GM12878 (cell line): ENCODE measurements around the gene AP1AR. TPM values are rescaled to one million over a fixed set of nuclear protein-coding genes. Genes with fewer than 3 reads are reported as not detected.

Experiments
- ATAC-seq: fragments of 200-7000 bp; cut with Tn5 transposase; 3 replicates; pipeline ENCODE4 v1.9.1; 2020; ENCODE audit warnings: mild to moderate bottlenecking, moderate library complexity
- BruUV-seq: library from RNA; stranded (reverse); fragments of 400-500 nt; replicated peaks from 2 replicates; lab custom pipeline; 2021; lab: Mats Ljungman, UMichigan
- CTCF ChIA-PET: fragments of 300-600 bp; sonication (Branson Sonifier 250); formaldehyde crosslinking; extraction: SDS; loops from one replicate; lab custom pipeline; 2021; ENCODE audit warnings: inconsistent platforms; lab: Yijun Ruan, JAX
- POLR2A ChIA-PET: fragments of 350-600 bp; formaldehyde crosslinking; extraction: SDS; loops from one replicate; lab custom pipeline; 2021; ENCODE audit warnings: inconsistent platforms; lab: Charles Lee
- RAD21 ChIA-PET: fragments of 300-600 bp; sonication (Branson Sonifier 250); formaldehyde crosslinking; loops from one replicate; lab custom pipeline; 2023; ENCODE audit warnings: antibody characterized with exemption; ENCODE audit not compliant: unreplicated experiment; lab: Charles Lee
- SMC1A ChIA-PET: fragments of 300-600 bp; sonication (Branson Sonifier 250); formaldehyde crosslinking; loops from one replicate; lab custom pipeline; 2023; ENCODE audit not compliant: unreplicated experiment, uncharacterized antibody; lab: Charles Lee
- DNase-seq: peaks from one replicate; pipeline ENCODE4 v3.0.0-alpha.2; 2011; ENCODE audit warnings: low read depth, low spot score
- FAIRE-seq: peaks from 3 replicates; lab custom pipeline; 2011; peaks lifted over from hg19 to GRCh38; lab: Jason Lieb, UNC
- H2AFZ ChIP-seq: 2 replicates; pipeline ENCODE4 v1.6.0; 2011; ENCODE audit warnings: low read depth, low read length, control low read depth; ENCODE audit not compliant: control insufficient read depth
- H3K27ac ChIP-seq: 2 replicates; pipeline ENCODE4 v1.5.1; 2011; ENCODE audit warnings: control low read depth; ENCODE audit not compliant: control insufficient read depth, insufficient read depth
- H3K27me3 ChIP-seq, 2 experiments: replicated peaks in 1 of 2; 2 replicates each; pipeline versions ENCODE4 v1.6.0 to v1.6.1; 2011; ENCODE audit warnings: low read length in 1 of 2; ENCODE audit not compliant: control insufficient read depth in 2 of 2, insufficient read depth in 2 of 2
- H3K36me3 ChIP-seq, 2 experiments: 2 replicates each; pipeline ENCODE4 v1.5.1; 2011; ENCODE audit warnings: low read length in 1 of 2; ENCODE audit not compliant: control insufficient read depth in 2 of 2, insufficient read depth in 2 of 2
- H3K4me1 ChIP-seq: 2 replicates; pipeline ENCODE4 v1.6.1; 2011; ENCODE audit warnings: mild to moderate bottlenecking, low read length, moderate library complexity, mixed read lengths; ENCODE audit not compliant: control insufficient read depth, insufficient read depth
- H3K4me2 ChIP-seq: 2 replicates; pipeline ENCODE4 v1.6.0; 2011; ENCODE audit warnings: control low read depth; ENCODE audit not compliant: control insufficient read depth, insufficient read depth
- H3K4me3 ChIP-seq: fragments of 200-600 bp; sonication (generic); 2 replicates; pipeline ENCODE4 v1.5.1; 2016
- H3K79me2 ChIP-seq: 2 replicates; pipeline ENCODE4 v1.6.0; 2011; ENCODE audit warnings: low read length; ENCODE audit not compliant: control insufficient read depth, insufficient read depth
- H3K9ac ChIP-seq: 2 replicates; pipeline ENCODE4 v1.8.0; 2011; ENCODE audit warnings: low read length, control low read depth, mixed read lengths; ENCODE audit not compliant: control insufficient read depth, insufficient read depth
- H3K9me3 ChIP-seq: replicated peaks from 3 replicates; pipeline ENCODE4 v1.5.1; 2011; ENCODE audit warnings: mild to moderate bottlenecking, low read length; ENCODE audit not compliant: control insufficient read depth, insufficient read depth
- H4K20me1 ChIP-seq: 2 replicates; pipeline ENCODE4 v1.6.0; 2011; ENCODE audit not compliant: control insufficient read depth, insufficient read depth
- CUX1 ChIP-seq: IDR thresholded peaks from 2 replicates; pipeline ENCODE4 v1.6.1; 2012; ENCODE audit warnings: improper control_type of control experiment, low read depth, low read length; ENCODE audit not compliant: insufficient replicate concordance
- DPF2 ChIP-seq: fragments of 450-650 bp; IDR thresholded peaks from 2 replicates; pipeline ENCODE4 v1.6.1; 2017; ENCODE audit warnings: mild to moderate bottlenecking
- FOXK2 ChIP-seq: fragments of 450-650 bp; IDR thresholded peaks from 2 replicates; pipeline ENCODE4 v1.6.1; 2017; ENCODE audit warnings: mild to moderate bottlenecking, moderate library complexity
- FOXM1 ChIP-seq: IDR thresholded peaks from 2 replicates; pipeline ENCODE4 v1.6.1; 2012; ENCODE audit warnings: low read depth, mild to moderate bottlenecking, inconsistent platforms, low read length, moderate library complexity
- HDAC6 ChIP-seq: fragments of 200-600 bp; sonication (generic); IDR thresholded peaks from one replicate; pipeline ENCODE4 v1.8.0; 2017; ENCODE audit warnings: antibody characterized with exemption; ENCODE audit not compliant: unreplicated experiment
- IKZF2 ChIP-seq, 2 experiments: fragments of 450-650 bp; IDR thresholded peaks; 2 replicates each; pipeline ENCODE4 v1.6.1; 2017; ENCODE audit warnings: mild to moderate bottlenecking in 2 of 2, moderate library complexity in 2 of 2
- KDM1A ChIP-seq: fragments of 200-600 bp; sonication (generic); IDR thresholded peaks from 2 replicates; pipeline ENCODE4 v1.6.1; 2016; ENCODE audit warnings: borderline replicate concordance
- PKNOX1 ChIP-seq: fragments of 450-650 bp; IDR thresholded peaks from 2 replicates; pipeline ENCODE4 v1.6.1; 2016; ENCODE audit warnings: mild to moderate bottlenecking
- SIN3A ChIP-seq: IDR thresholded peaks from 2 replicates; pipeline ENCODE4 v1.6.1; 2012; ENCODE audit warnings: low read depth, low read length, improper control_type of control experiment
- SMAD5 ChIP-seq: IDR thresholded peaks from 2 replicates; pipeline ENCODE4 v1.6.1; 2016; ENCODE audit warnings: antibody characterized with exemption, low read depth
- STAT1 ChIP-seq: fragments of 450-650 bp; conservative IDR thresholded peaks from 2 replicates; pipeline ENCODE4 v1.6.1; 2014; ENCODE audit warnings: antibody characterized with exemption, mild to moderate bottlenecking
- TCF7 ChIP-seq: IDR thresholded peaks from 2 replicates; pipeline ENCODE4 v1.6.1; 2014; ENCODE audit warnings: antibody characterized with exemption, borderline replicate concordance
- ZNF207 ChIP-seq: fragments of 450-650 bp; IDR thresholded peaks from 2 replicates; pipeline ENCODE4 v1.6.1; 2014; ENCODE audit warnings: antibody characterized with exemption, mild to moderate bottlenecking, borderline replicate concordance
- ZNF622 ChIP-seq: fragments of 450-650 bp; IDR thresholded peaks from 2 replicates; pipeline ENCODE4 v1.6.1; 2017; ENCODE audit warnings: mild to moderate bottlenecking, inconsistent platforms
- WGBS: methylation state at CpG from one replicate; pipeline ENCODE4 v1.1.6; 2016; ENCODE audit warnings: low lambda C conversion rate; ENCODE audit not compliant: insufficient replicate concordance, insufficient coverage; ENCODE audit errors: missing lambda C conversion rate; 5-methylcytosine and 5-hydroxymethylcytosine counted together
- in situ Hi-C: fragments of 300-500 bp; cut with MboI; formaldehyde crosslinking; loops from 9 replicates; pipeline ENCODE4 v1.14.3; 2018; ENCODE audit warnings: mixed read lengths
- intact Hi-C: fragments of 100-400 bp; cut with micrococcal nuclease; formaldehyde crosslinking; loops from one replicate; pipeline ENCODE4 v1.14.2; 2022; ENCODE audit not compliant: unreplicated experiment
- polyA plus RNA-seq, 11 experiments: library from polyadenylated mRNA; depleted of rRNA in 4 of 11; unstranded in 6 of 11; stranded (reverse) in 5 of 11; fragments of >200 nt; fragmentation: Nextera tagmentation in 4 of 11; fragmentation: Illumina TruSeq in 1 of 11; extraction: Ambion mirVana in 4 of 11; extraction: Trizol in 1 of 11; gene quantifications; 1 replicate in 1 of 11; 2 replicates in 10 of 11; pipeline versions ENCODE4 v1.2.1 to v1.2.3, GENCODE V29; 2011 to 2016; ENCODE audit warnings: inconsistent platforms in 2 of 11, missing spikeins in 2 of 11, low read depth in 1 of 11
- total RNA-seq, 4 experiments: library from RNA; depleted of rRNA in 3 of 4; stranded (reverse); fragments of >200 nt in 3 of 4; fragmentation: Illumina TruSeq in 1 of 4; extraction: Trizol in 1 of 4; gene quantifications; 2 replicates each; pipeline versions ENCODE4 v1.2.1 to v1.2.3, GENCODE V29; 2013 to 2021

The AP1AR gene
- total and polyA plus RNA-seq, 10 of the 15 experiments (the other 5 are each of a cell fraction or from before 2014, with no cell fraction given), result 5.6 to 29.1 (median 16.3) TPM

- H2AFZ ChIP-seq, result peak overlapping the region; percentile 98
- H3K4me1 ChIP-seq, result no peaks in the 10 kb centered on the region
- DNase-seq (peak; percentile 93), ATAC-seq (peak; percentile 94), FAIRE-seq (peak; percentile 91)
- peaks cover 14% of the 10 kb centered on the region for H3K79me2 ChIP-seq
- peak overlapping the region; percentile 93 for H3K27ac ChIP-seq
- intact Hi-C loops (loop anchor here (1.0 to 10.0 kb wide), 4 partner anchors 86 to 406 kb away; partner anchors contain the start of gene LARP7), in situ Hi-C loops (loop anchor here (5.0 kb wide), 1 partner anchor 124 kb away; no protein-coding TSS in a partner anchor)
- peak overlapping the region; percentile 89 for H3K9ac ChIP-seq
- ChIA-PET CTCF (interaction anchor here (1.5 to 6.1 kb wide), 5 partner anchors 16 to 285 kb away, joined by 4 to 122 read pairs (median 5); partner anchors contain the start of gene NEUROG2), SMC1A (interaction anchor here (1.3 to 3.8 kb wide), 4 partner anchors 10 to 286 kb away, joined by 4 to 71 read pairs (median 5); partner anchors contain the start of gene NEUROG2), POLR2A (interaction anchor here (0.6 to 2.7 kb wide), 6 partner anchors 10 to 287 kb away, joined by 3 to 16 read pairs (median 6); partner anchors contain the start of gene TIFA), RAD21 (interaction anchor here (1.0 to 6.7 kb wide), 8 partner anchors 16 to 130 kb away, joined by 3 to 90 read pairs (median 4); partner anchors contain the start of genes ALPK1 and TIFA)
- peak overlapping the region; percentile 88 for H3K4me3 ChIP-seq
- no peaks in the 10 kb centered on the region for H3K27me3 ChIP-seq
- peak overlapping the region; percentile 99 for H3K4me2 ChIP-seq
- H3K9me3 ChIP-seq, result no peaks in the 10 kb centered on the region
- BruUV-seq, result TSS peak; percentile 93
- H4K20me1 ChIP-seq, result no peaks in the 10 kb centered on the region
- no peaks in the 10 kb centered on the region for H3K36me3 ChIP-seq
- 1% methylated on average over 49 of the region's 52 CpGs for WGBS
- TF ChIP-seq CUX1, result no peak
- TF ChIP-seq HDAC6, result no peak
- no peak; the same call in 1 of the 2 replicates for TF ChIP-seq SMAD5
- peak; percentile 85; the same call in 1 of the 2 replicates for TF ChIP-seq PKNOX1
- no peak for TF ChIP-seq ZNF207
- TF ChIP-seq ZNF622, result no peak
- no peak for TF ChIP-seq KDM1A
- no peak for TF ChIP-seq STAT1
- 0 out of 2 replicates have a peak, but pooled peaks have one; percentile 50 for TF ChIP-seq FOXM1
- 0 out of 2 replicates have a peak, but pooled peaks have one; percentile 73 for TF ChIP-seq SIN3A
- TF ChIP-seq TCF7, result no peak
- TF ChIP-seq FOXK2, result no peak
- no peak for TF ChIP-seq DPF2
- peak; percentile 45 to 66; a peak in 3 of 4 replicates for TF ChIP-seq IKZF2 (IDR thresholded peaks at IDR 0.05)
Observed at GRCh38 chr4:112230879-112231778, 458 bp upstream of the AP1AR start.
